GM18861 (cell line): Measurements from ENCODE around the gene RAPH1.

ENCODE experiments used
- ATAC-seq: cut with Tn5 transposase; IDR thresholded peaks from one replicate; pipeline ENCODE4 v1.9.1; 2021; ENCODE audit not compliant: unreplicated experiment

The RAPH1 gene

GRCh38 chr2:203492965-203493364 lies 42.1 kb downstream of the RAPH1 start:
- ATAC-seq, result no peak

GRCh38 chr2:203490391-203490790 lies 44.7 kb downstream of the RAPH1 start:
- ATAC-seq, result no peak

GRCh38 chr2:203489531-203489930 lies 45.6 kb downstream of the RAPH1 start:
- no peak for ATAC-seq

GRCh38 chr2:203484266-203485112 lies 50.6 kb downstream of the RAPH1 start:
- no peak for ATAC-seq

GRCh38 chr2:203480623-203481022 lies 54.5 kb downstream of the RAPH1 start:
- ATAC-seq, result no peak

GRCh38 chr2:203476881-203477280 lies 58.2 kb downstream of the RAPH1 start:
- no peak for ATAC-seq

- no peak for ATAC-seq
Observed at GRCh38 chr2:203471323-203471722, 63.8 kb downstream of the RAPH1 start.

- no peak for ATAC-seq
Observed at GRCh38 chr2:203470371-203470770, 64.7 kb downstream of the RAPH1 start.

GRCh38 chr2:203469546-203469945 lies 65.6 kb downstream of the RAPH1 start:
- ATAC-seq, result no peak

GRCh38 chr2:203463266-203463678 lies 71.8 kb downstream of the RAPH1 start:
- ATAC-seq, result no peak

- no peak for ATAC-seq
Observed at GRCh38 chr2:203462308-203462707, 72.8 kb downstream of the RAPH1 start.

GRCh38 chr2:203461746-203462145 lies 73.4 kb downstream of the RAPH1 start:
- ATAC-seq, result no peak

- ATAC-seq, result no peak
Observed at GRCh38 chr2:203455209-203455608, 79.9 kb downstream of the RAPH1 start.

- ATAC-seq, result peak; percentile 57
Observed at GRCh38 chr2:203453858-203454451, 81.1 kb downstream of the RAPH1 start.

- no peak for ATAC-seq
Observed at GRCh38 chr2:203451689-203452088, 83.4 kb downstream of the RAPH1 start.

GRCh38 chr2:203451011-203451410 lies 84.1 kb downstream of the RAPH1 start:
- ATAC-seq, result no peak

GRCh38 chr2:203450561-203450960 lies 84.5 kb downstream of the RAPH1 start:
- no peak for ATAC-seq

GRCh38 chr2:203446780-203447179 lies 88.3 kb downstream of the RAPH1 start:
- ATAC-seq, result no peak

GRCh38 chr2:203446071-203446481 lies 89.0 kb downstream of the RAPH1 start:
- no peak for ATAC-seq

GRCh38 chr2:203444738-203445137 lies 90.4 kb downstream of the RAPH1 start:
- ATAC-seq, result no peak

GRCh38 chr2:203442463-203442862 lies 92.6 kb downstream of the RAPH1 start:
- ATAC-seq, result no peak

- no peak for ATAC-seq
Observed at GRCh38 chr2:203441463-203441862, 93.6 kb downstream of the RAPH1 start.
